ENCODE results near the gene CD300LB. TPM values are rescaled to one million over a fixed set of nuclear protein-coding genes. Genes with fewer than 3 reads are reported as not detected.

CD300LB gene
- total and polyA plus RNA-seq, 10 of the 15 experiments (the other 5 are each of a cell fraction or from before 2014, with no cell fraction given) = 0.08 to 0.57 (median 0.25) TPM; not detected in 4

DNA sequence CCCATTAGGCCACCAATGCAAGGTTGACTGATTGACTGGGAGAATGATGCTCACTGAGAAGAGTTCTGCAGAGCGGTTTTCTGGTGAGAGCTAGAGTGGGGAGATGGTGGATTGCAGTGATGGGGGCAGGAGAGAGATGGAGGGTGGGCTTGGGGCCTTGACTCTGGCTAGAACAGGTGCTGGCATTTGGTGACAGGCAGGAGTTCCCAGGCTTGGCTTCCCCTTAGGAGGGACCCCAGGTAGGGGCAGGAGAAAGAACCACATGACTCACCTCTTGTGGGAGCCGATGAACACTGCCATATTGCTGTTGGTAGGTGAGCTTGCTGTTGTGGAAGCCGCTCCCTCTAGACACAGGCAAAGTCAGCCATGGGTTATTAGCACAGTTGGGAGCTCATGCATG, 8.0 kb downstream of the CD300LB start:
- Histone ChIP-seq H3K4me1 (ENCODE audit: control insufficient read depth, insufficient read depth, low read length) (peaks cover 13% of the 10 kb centered on the region), H2AFZ (ENCODE audit: control insufficient read depth, low read depth, low read length) (no peak overlapping the region), H3K4me3 (no peak overlapping the region), H3K9ac (ENCODE audit: control insufficient read depth, insufficient read depth, low read length) (no peak overlapping the region), H3K36me3 (ENCODE audit: control insufficient read depth in 2 of 2, insufficient read depth in 2 of 2, low read length in 1 of 2) (no peaks in the 10 kb centered on the region), H3K9me3 (replicated peaks; ENCODE audit: control insufficient read depth, insufficient read depth, low read length) (no peaks in the 10 kb centered on the region; the same call in 2 of the 3 replicates), H3K79me2 (ENCODE audit: control insufficient read depth, insufficient read depth, low read length) (no peaks in the 10 kb centered on the region), H3K27ac (ENCODE audit: control insufficient read depth, insufficient read depth) (no peak overlapping the region), H4K20me1 (ENCODE audit: control insufficient read depth, insufficient read depth) (no peaks in the 10 kb centered on the region), H3K27me3 (replicated peaks in 1 of 2; ENCODE audit: control insufficient read depth in 2 of 2, insufficient read depth in 2 of 2, low read length in 1 of 2) (no peaks in the 10 kb centered on the region; a peak in 1 of 4 replicates), H3K4me2 (ENCODE audit: control insufficient read depth, insufficient read depth) (no peak overlapping the region)
- in situ Hi-C loops (cut with MboI) = no loop called here
- no peak for FAIRE-seq
- ChIA-PET CTCF (no interaction called here), SMC1A (ENCODE audit: uncharacterized antibody, unreplicated experiment) (interaction anchor here (1.0 to 4.0 kb wide), 2 partner anchors 9 to 63 kb away, joined by 3 to 21 read pairs; partner anchors contain the start of gene CD300LB), POLR2A (no interaction called here), RAD21 (ENCODE audit: unreplicated experiment) (no interaction called here)
- intact Hi-C loops (cut with micrococcal nuclease; ENCODE audit: unreplicated experiment) = no loop called here
- no peak for ATAC-seq
- no TSS peak for BruUV-seq (replicated peaks)
- WGBS (ENCODE audit: insufficient coverage, insufficient replicate concordance, low lambda C conversion rate, missing lambda C conversion rate) = 36% methylated on average over 3 of the region's 3 CpGs
- no peak for DNase-seq (ENCODE audit: low read depth, low spot score)
- TF ChIP-seq NFYA (IDR thresholded peaks at IDR 0.05; ENCODE audit: borderline replicate concordance, low read depth, low read length) (no peak), RAD21 (IDR thresholded peaks at IDR 0.05; ENCODE audit: insufficient read depth, low read depth, low read length) (no peak), ZNF207 (IDR thresholded peaks at IDR 0.05; ENCODE audit: borderline replicate concordance) (no peak), CBX3 (IDR thresholded peaks at IDR 0.05; ENCODE audit: borderline replicate concordance, low read depth) (no peak), POLR2AphosphoS5 (IDR thresholded peaks at IDR 0.05; ENCODE audit: low read length) (no peak), ZNF24 (IDR thresholded peaks at IDR 0.05) (no peak), MXI1 (IDR thresholded peaks at IDR 0.05; ENCODE audit: low read depth, low read length) (no peak), NBN (IDR thresholded peaks at IDR 0.05) (no peak), SMARCA5 (IDR thresholded peaks at IDR 0.05) (no peak), TCF3 (IDR thresholded peaks at IDR 0.05; ENCODE audit: borderline replicate concordance, insufficient read depth, low read depth, low read length) (no peak), GABPA (IDR thresholded peaks at IDR 0.05; ENCODE audit: low read depth) (no peak), IKZF1 (conservative IDR thresholded peaks at IDR 0.05) (no peak), IRF4 (IDR thresholded peaks at IDR 0.05; ENCODE audit: low read depth, low read length) (no peak), NFYB (IDR thresholded peaks at IDR 0.05; ENCODE audit: insufficient read depth, low read depth, low read length) (no peak), ZBED1 (IDR thresholded peaks at IDR 0.05; ENCODE audit: borderline replicate concordance) (no peak)
- TF ChIP-seq, protein P1, sequence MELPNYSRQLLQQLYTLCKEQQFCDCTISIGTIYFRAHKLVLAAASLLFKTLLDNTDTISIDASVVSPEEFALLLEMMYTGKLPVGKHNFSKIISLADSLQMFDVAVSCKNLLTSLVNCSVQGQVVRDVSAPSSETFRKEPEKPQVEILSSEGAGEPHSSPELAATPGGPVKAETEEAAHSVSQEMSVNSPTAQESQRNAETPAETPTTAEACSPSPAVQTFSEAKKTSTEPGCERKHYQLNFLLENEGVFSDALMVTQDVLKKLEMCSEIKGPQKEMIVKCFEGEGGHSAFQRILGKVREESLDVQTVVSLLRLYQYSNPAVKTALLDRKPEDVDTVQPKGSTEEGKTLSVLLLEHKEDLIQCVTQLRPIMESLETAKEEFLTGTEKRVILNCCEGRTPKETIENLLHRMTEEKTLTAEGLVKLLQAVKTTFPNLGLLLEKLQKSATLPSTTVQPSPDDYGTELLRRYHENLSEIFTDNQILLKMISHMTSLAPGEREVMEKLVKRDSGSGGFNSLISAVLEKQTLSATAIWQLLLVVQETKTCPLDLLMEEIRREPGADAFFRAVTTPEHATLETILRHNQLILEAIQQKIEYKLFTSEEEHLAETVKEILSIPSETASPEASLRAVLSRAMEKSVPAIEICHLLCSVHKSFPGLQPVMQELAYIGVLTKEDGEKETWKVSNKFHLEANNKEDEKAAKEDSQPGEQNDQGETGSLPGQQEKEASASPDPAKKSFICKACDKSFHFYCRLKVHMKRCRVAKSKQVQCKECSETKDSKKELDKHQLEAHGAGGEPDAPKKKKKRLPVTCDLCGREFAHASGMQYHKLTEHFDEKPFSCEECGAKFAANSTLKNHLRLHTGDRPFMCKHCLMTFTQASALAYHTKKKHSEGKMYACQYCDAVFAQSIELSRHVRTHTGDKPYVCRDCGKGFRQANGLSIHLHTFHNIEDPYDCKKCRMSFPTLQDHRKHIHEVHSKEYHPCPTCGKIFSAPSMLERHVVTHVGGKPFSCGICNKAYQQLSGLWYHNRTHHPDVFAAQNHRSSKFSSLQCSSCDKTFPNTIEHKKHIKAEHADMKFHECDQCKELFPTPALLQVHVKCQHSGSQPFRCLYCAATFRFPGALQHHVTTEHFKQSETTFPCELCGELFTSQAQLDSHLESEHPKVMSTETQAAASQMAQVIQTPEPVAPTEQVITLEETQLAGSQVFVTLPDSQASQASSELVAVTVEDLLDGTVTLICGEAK (IDR thresholded peaks at IDR 0.05; ENCODE audit: borderline replicate concordance) = no peak
- TF ChIP-seq, protein P2, sequence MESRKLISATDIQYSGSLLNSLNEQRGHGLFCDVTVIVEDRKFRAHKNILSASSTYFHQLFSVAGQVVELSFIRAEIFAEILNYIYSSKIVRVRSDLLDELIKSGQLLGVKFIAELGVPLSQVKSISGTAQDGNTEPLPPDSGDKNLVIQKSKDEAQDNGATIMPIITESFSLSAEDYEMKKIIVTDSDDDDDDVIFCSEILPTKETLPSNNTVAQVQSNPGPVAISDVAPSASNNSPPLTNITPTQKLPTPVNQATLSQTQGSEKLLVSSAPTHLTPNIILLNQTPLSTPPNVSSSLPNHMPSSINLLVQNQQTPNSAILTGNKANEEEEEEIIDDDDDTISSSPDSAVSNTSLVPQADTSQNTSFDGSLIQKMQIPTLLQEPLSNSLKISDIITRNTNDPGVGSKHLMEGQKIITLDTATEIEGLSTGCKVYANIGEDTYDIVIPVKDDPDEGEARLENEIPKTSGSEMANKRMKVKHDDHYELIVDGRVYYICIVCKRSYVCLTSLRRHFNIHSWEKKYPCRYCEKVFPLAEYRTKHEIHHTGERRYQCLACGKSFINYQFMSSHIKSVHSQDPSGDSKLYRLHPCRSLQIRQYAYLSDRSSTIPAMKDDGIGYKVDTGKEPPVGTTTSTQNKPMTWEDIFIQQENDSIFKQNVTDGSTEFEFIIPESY (IDR thresholded peaks at IDR 0.05) = no peak

Measured in GM12878 (cell line).